ENCODE measurements around the gene KCNG2.

The KCNG2 gene

DNA sequence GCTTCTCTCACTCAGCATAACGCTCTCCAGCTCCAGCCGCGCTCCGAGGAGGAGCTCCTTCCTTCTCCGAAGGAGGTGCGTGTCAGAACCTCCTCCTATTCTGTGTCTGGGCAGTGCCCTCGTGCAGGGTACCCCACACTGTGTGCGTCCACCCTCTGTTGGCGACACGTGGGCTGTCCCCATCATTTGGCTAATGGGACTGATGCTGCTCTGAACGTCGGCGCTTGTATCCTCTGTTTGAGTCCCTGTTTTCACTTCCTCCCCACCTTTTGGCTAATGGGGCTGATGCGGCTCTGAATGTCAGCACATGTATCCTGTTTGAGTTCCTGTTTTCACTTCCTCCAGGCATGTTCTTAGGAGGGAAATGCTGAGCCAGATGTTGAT, 22.2 kb downstream of the KCNG2 start:
- no peaks in the 10 kb centered on the region for H3K9me2 ChIP-seq (replicated peaks; ENCODE audit: low read depth, low read length)
- H3K9me3 ChIP-seq (ENCODE audit: insufficient read depth, low read depth, low read length) = peaks cover 23% of the 10 kb centered on the region; the same call in 1 of the 2 replicates
- no peaks in the 10 kb centered on the region for H3K27me3 ChIP-seq (ENCODE audit: insufficient read depth, low read length, poor library complexity, severe bottlenecking)
- H3K36me3 ChIP-seq (ENCODE audit: insufficient read depth, low read length) = no peaks in the 10 kb centered on the region
- no peak for TF ChIP-seq CTCF (conservative IDR thresholded peaks at IDR 0.05; ENCODE audit: low read length)
- no peak for TF ChIP-seq EZH2phosphoT487 (IDR thresholded peaks at IDR 0.05; ENCODE audit: borderline replicate concordance)
- no peaks in the 10 kb centered on the region for H4K20me1 ChIP-seq (ENCODE audit: insufficient read depth, low read length, poor library complexity, severe bottlenecking)
- H3K4me3 ChIP-seq (ENCODE audit: low read length, poor library complexity, severe bottlenecking) = no peak overlapping the region
- H2AFZ ChIP-seq (ENCODE audit: low read length) = no peak overlapping the region
- no peaks in the 10 kb centered on the region for H3F3A ChIP-seq (ENCODE audit: low read depth)
- no peaks in the 10 kb centered on the region for H3K4me1 ChIP-seq (ENCODE audit: insufficient read depth, low read length, poor library complexity, severe bottlenecking)
- H3K4me2 ChIP-seq (ENCODE audit: low read depth, low read length, poor library complexity, severe bottlenecking) = no peak overlapping the region
- H3K9ac ChIP-seq (ENCODE audit: low read depth, low read length, poor library complexity, severe bottlenecking) = no peak overlapping the region
- no peaks in the 10 kb centered on the region for H3K79me2 ChIP-seq (ENCODE audit: insufficient read depth, low read length)

DNA sequence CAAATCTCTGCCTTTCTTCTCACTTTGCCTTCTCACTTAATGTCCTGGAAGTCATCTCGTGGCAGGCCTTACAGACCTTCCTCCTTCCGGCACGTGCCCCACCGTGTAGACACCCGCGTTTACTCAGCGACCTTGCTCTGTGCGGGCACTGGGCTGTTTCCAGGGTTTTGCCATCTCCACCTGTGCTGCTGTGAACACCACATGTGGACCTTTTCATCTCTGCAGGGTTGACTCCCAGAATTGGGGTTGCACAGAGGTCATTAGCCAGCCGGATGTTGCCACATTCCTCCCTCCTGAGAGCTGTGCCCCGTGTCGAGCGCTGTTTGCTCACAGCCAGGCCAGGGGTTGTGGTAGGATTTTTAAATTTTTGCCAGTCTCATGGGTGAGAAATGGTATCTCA, 25.4 kb downstream of the KCNG2 start:
- Histone ChIP-seq H3K4me3 (ENCODE audit: low read length, poor library complexity, severe bottlenecking) (no peak overlapping the region), H3K9ac (ENCODE audit: low read depth, low read length, poor library complexity, severe bottlenecking) (no peak overlapping the region), H3K79me2 (ENCODE audit: insufficient read depth, low read length) (no peaks in the 10 kb centered on the region), H3K4me2 (ENCODE audit: low read depth, low read length, poor library complexity, severe bottlenecking) (no peak overlapping the region), H3F3A (ENCODE audit: low read depth) (no peaks in the 10 kb centered on the region), H3K9me3 (ENCODE audit: insufficient read depth, low read depth, low read length) (peaks cover 8% of the 10 kb centered on the region; the same call in 1 of the 2 replicates), H2AFZ (ENCODE audit: low read length) (no peak overlapping the region), H4K20me1 (ENCODE audit: insufficient read depth, low read length, poor library complexity, severe bottlenecking) (no peaks in the 10 kb centered on the region), H3K27me3 (ENCODE audit: insufficient read depth, low read length, poor library complexity, severe bottlenecking) (no peaks in the 10 kb centered on the region), H3K9me2 (replicated peaks; ENCODE audit: low read depth, low read length) (no peaks in the 10 kb centered on the region), H3K4me1 (ENCODE audit: insufficient read depth, low read length, poor library complexity, severe bottlenecking) (no peaks in the 10 kb centered on the region), H3K36me3 (ENCODE audit: insufficient read depth, low read length) (no peaks in the 10 kb centered on the region)
- TF ChIP-seq CTCF (conservative IDR thresholded peaks at IDR 0.05; ENCODE audit: low read length) (no peak), EZH2phosphoT487 (IDR thresholded peaks at IDR 0.05; ENCODE audit: borderline replicate concordance) (no peak)

GRCh38 chr18:79825913-79826312, 28.2 kb downstream of the KCNG2 start:
- TF ChIP-seq CTCF (conservative IDR thresholded peaks at IDR 0.05; ENCODE audit: low read length) (no peak), EZH2phosphoT487 (IDR thresholded peaks at IDR 0.05; ENCODE audit: borderline replicate concordance) (no peak)
- Histone ChIP-seq H3K4me2 (ENCODE audit: low read depth, low read length, poor library complexity, severe bottlenecking) (no peak overlapping the region), H3K36me3 (ENCODE audit: insufficient read depth, low read length) (no peaks in the 10 kb centered on the region), H3K4me1 (ENCODE audit: insufficient read depth, low read length, poor library complexity, severe bottlenecking) (no peaks in the 10 kb centered on the region), H3K9ac (ENCODE audit: low read depth, low read length, poor library complexity, severe bottlenecking) (no peak overlapping the region), H4K20me1 (ENCODE audit: insufficient read depth, low read length, poor library complexity, severe bottlenecking) (no peaks in the 10 kb centered on the region), H3K79me2 (ENCODE audit: insufficient read depth, low read length) (no peaks in the 10 kb centered on the region), H3F3A (ENCODE audit: low read depth) (no peaks in the 10 kb centered on the region), H3K9me3 (ENCODE audit: insufficient read depth, low read depth, low read length) (peaks cover 10% of the 10 kb centered on the region; the same call in 1 of the 2 replicates), H3K27me3 (ENCODE audit: insufficient read depth, low read length, poor library complexity, severe bottlenecking) (no peaks in the 10 kb centered on the region), H3K9me2 (replicated peaks; ENCODE audit: low read depth, low read length) (no peaks in the 10 kb centered on the region), H3K4me3 (ENCODE audit: low read length, poor library complexity, severe bottlenecking) (no peak overlapping the region), H2AFZ (ENCODE audit: low read length) (no peak overlapping the region)

Data from Loucy (cell line).